PC-3 (cell line): ENCODE data around the gene TSKU. TPM values are rescaled to one million over a fixed set of nuclear protein-coding genes. Genes with fewer than 3 reads are reported as not detected.

Source experiments
- ATAC-seq: fragments of 200-7000 bp; cut with Tn5 transposase; 2 replicates; pipeline ENCODE4 v1.9.1; 2020; ENCODE audit warnings: mild to moderate bottlenecking, moderate library complexity
- BruUV-seq: library from RNA; stranded (reverse); fragments of 400-500 nt; replicated peaks from 2 replicates; lab custom pipeline; 2021; lab: Mats Ljungman, UMichigan
- CTCF ChIA-PET: fragments of 300-600 bp; sonication (Branson Sonifier 250); formaldehyde crosslinking; loops from one replicate; lab custom pipeline; 2022; ENCODE audit warnings: antibody characterized with exemption; lab: Charles Lee
- POLR2A ChIA-PET: fragments of 300-600 bp; sonication (Branson Sonifier 250); formaldehyde crosslinking; loops from one replicate; lab custom pipeline; 2022; ENCODE audit warnings: antibody characterized with exemption; ENCODE audit not compliant: unreplicated experiment; lab: Charles Lee
- DNase-seq: peaks from one replicate; pipeline ENCODE4 v3.0.0-alpha.2; 2015
- H2AFZ ChIP-seq: fragments of 300-600 bp; sonication (generic); 2 replicates; pipeline ENCODE4 v1.6.0; 2016; ENCODE audit warnings: antibody characterized with exemption, low read length
- H3F3A ChIP-seq: fragments of 300-600 bp; sonication (generic); one replicate; pipeline ENCODE4 v1.6.0; 2017; ENCODE audit warnings: antibody characterized with exemption, low read length, control low read depth, mild to moderate bottlenecking; ENCODE audit not compliant: unreplicated experiment
- H3K27ac ChIP-seq: fragments of 300-600 bp; sonication (generic); 2 replicates; pipeline ENCODE4 v1.5.1; 2016; ENCODE audit warnings: mild to moderate bottlenecking, low read length
- H3K27me3 ChIP-seq: fragments of 300-600 bp; sonication (generic); 2 replicates; pipeline ENCODE4 v1.6.1; 2016; ENCODE audit warnings: low read length, mixed read lengths
- H3K36me3 ChIP-seq: fragments of 300-600 bp; sonication (generic); 2 replicates; pipeline ENCODE4 v1.6.1; 2016; ENCODE audit warnings: low read depth, mixed run types, low read length, mixed read lengths
- H3K4me1 ChIP-seq: fragments of 300-600 bp; sonication (generic); 2 replicates; pipeline ENCODE4 v1.5.1; 2016; ENCODE audit warnings: low read length; ENCODE audit not compliant: insufficient read depth
- H3K4me2 ChIP-seq: fragments of 300-600 bp; sonication (generic); 2 replicates; pipeline ENCODE4 v1.6.0; 2016; ENCODE audit warnings: low read length
- H3K4me3 ChIP-seq: fragments of 300-600 bp; sonication (generic); 2 replicates; pipeline ENCODE4 v1.5.1; 2016; ENCODE audit warnings: mild to moderate bottlenecking, low read length, mixed read lengths
- H3K79me2 ChIP-seq: fragments of 300-600 bp; sonication (generic); 2 replicates; pipeline ENCODE4 v1.6.1; 2017; ENCODE audit warnings: low read length, mixed read lengths
- H3K9ac ChIP-seq: fragments of 300-600 bp; sonication (generic); 2 replicates; pipeline ENCODE4 v1.6.0; 2016; ENCODE audit warnings: mild to moderate bottlenecking, low read length
- H3K9me2 ChIP-seq: fragments of 300-600 bp; sonication (generic); replicated peaks from 2 replicates; pipeline ENCODE4 v1.6.1; 2016; ENCODE audit warnings: mixed run types, low read length, mixed read lengths
- H3K9me3 ChIP-seq: fragments of 300-600 bp; sonication (generic); 2 replicates; pipeline ENCODE4 v1.6.1; 2016; ENCODE audit warnings: low read length, mixed read lengths
- H4K20me1 ChIP-seq: fragments of 300-600 bp; sonication (generic); 2 replicates; pipeline ENCODE4 v1.6.1; 2016; ENCODE audit warnings: low read length, mixed read lengths
- CTCF ChIP-seq: fragments of 300-600 bp; sonication (generic); conservative IDR thresholded peaks from 2 replicates; pipeline ENCODE4 v1.5.1; 2017; ENCODE audit warnings: antibody characterized with exemption, low read depth, mild to moderate bottlenecking, low read length
- EZH2 ChIP-seq: fragments of 300-600 bp; sonication (generic); IDR thresholded peaks from one replicate; pipeline ENCODE4 v1.6.1; 2017; ENCODE audit warnings: antibody characterized with exemption, mild to moderate bottlenecking, low read length; ENCODE audit not compliant: unreplicated experiment
- EZH2phosphoT487 ChIP-seq: fragments of 300-600 bp; sonication (generic); IDR thresholded peaks from 2 replicates; pipeline ENCODE4 v1.6.1; 2018; ENCODE audit warnings: mild to moderate bottlenecking, antibody characterized with exemption, low read length, borderline replicate concordance
- intact Hi-C: fragments of 100-400 bp; cut with micrococcal nuclease; formaldehyde crosslinking; loops from 2 replicates; pipeline ENCODE4 v1.9.0; 2023
- total RNA-seq: library from RNA; depleted of rRNA; stranded (reverse); fragments of >200 nt; gene quantifications from 2 replicates; pipeline ENCODE4 v1.2.3, GENCODE V29; 2014

The TSKU gene
- total RNA-seq, 1 experiment from 2014 or later = 32.1 TPM

- CTCF ChIA-PET = no interaction called here
Observed at GRCh38 chr11:76793391-76794291, 10.5 kb downstream of the TSKU start.

GRCh38 chr11:76794371-76795289, 11.5 kb downstream of the TSKU start:
- Histone ChIP-seq H3K4me2 (no peak overlapping the region), H3K9me2 (no peaks in the 10 kb centered on the region), H3K4me1 (peaks cover 16% of the 10 kb centered on the region), H3F3A (no peaks in the 10 kb centered on the region), H2AFZ (no peak overlapping the region), H3K9ac (no peak overlapping the region), H3K4me3 (no peak overlapping the region), H3K36me3 (peaks cover 3% of the 10 kb centered on the region), H3K79me2 (peaks cover 42% of the 10 kb centered on the region), H3K27me3 (no peaks in the 10 kb centered on the region), H4K20me1 (0 out of 2 replicates have a peak, but pooled peaks cover 4% of the 10 kb centered on the region), H3K9me3 (no peaks in the 10 kb centered on the region), H3K27ac (no peak overlapping the region)
- ATAC-seq (no peak), DNase-seq (no peak)
- intact Hi-C loops = no loop called here
- ChIA-PET POLR2A (no interaction called here), CTCF (no interaction called here)
- TF ChIP-seq EZH2phosphoT487 = no peak
- TF ChIP-seq CTCF = no peak
- no peak for TF ChIP-seq EZH2
- BruUV-seq = no TSS peak

More at GRCh38 chr11:76793391-76794291, 10.5 kb downstream of the TSKU start:
- intact Hi-C loops = no loop called here
- Histone ChIP-seq H3K36me3 (peaks cover 3% of the 10 kb centered on the region), H4K20me1 (0 out of 2 replicates have a peak, but pooled peaks cover 4% of the 10 kb centered on the region), H3K4me1 (peaks cover 16% of the 10 kb centered on the region), H3K4me3 (no peak overlapping the region), H3K9me3 (no peaks in the 10 kb centered on the region), H3K27ac (no peak overlapping the region), H2AFZ (no peak overlapping the region), H3K4me2 (no peak overlapping the region), H3K9ac (no peak overlapping the region), H3K9me2 (no peaks in the 10 kb centered on the region), H3F3A (no peaks in the 10 kb centered on the region), H3K79me2 (peaks cover 49% of the 10 kb centered on the region), H3K27me3 (no peaks in the 10 kb centered on the region)
- POLR2A ChIA-PET = no interaction called here
- no peak for ATAC-seq
- TF ChIP-seq CTCF = no peak
- no peak for TF ChIP-seq EZH2
- no peak for TF ChIP-seq EZH2phosphoT487
- no peak for DNase-seq
- no TSS peak for BruUV-seq
